Lung (tissue), 12 donors: ENCODE data around the gene ACOT7. TPM values are rescaled to one million over a fixed set of nuclear protein-coding genes. Genes with fewer than 3 reads are reported as not detected.

Source experiments
- ATAC-seq: fragments of 200-7000 bp; cut with Tn5 transposase; one replicate; pipeline ENCODE4 v1.9.1; 2020; ENCODE audit warnings: moderate number of reproducible peaks; ENCODE audit not compliant: insufficient read depth, low FRiP score
- DNase-seq, 3 donors: peaks; one replicate each; pipeline ENCODE4 v3.0.0-alpha.2; 2013 to 2017
- H3K27ac ChIP-seq, 2 donors: one replicate each; pipeline ENCODE4 v1.5.1; 2013; ENCODE audit warnings: mild to moderate bottlenecking in 2 of 2, moderate library complexity in 2 of 2, control low read depth in 1 of 2, inconsistent platforms in 1 of 2, low read depth in 1 of 2, low read length in 1 of 2
- H3K27me3 ChIP-seq, 3 donors: one replicate each; pipeline ENCODE4 v1.5.1; 2013; ENCODE audit warnings: low read length in 2 of 3; ENCODE audit not compliant: control insufficient read depth in 3 of 3, insufficient read depth in 3 of 3
- H3K36me3 ChIP-seq, 4 donors: one replicate each; pipeline ENCODE4 v1.5.1; 2013; ENCODE audit warnings: low read length in 4 of 4, mild to moderate bottlenecking in 1 of 4, moderate library complexity in 1 of 4; ENCODE audit not compliant: control insufficient read depth in 4 of 4, insufficient read depth in 4 of 4
- H3K4me1 ChIP-seq, 5 donors: one replicate each; pipeline ENCODE4 v1.5.1; 2013; ENCODE audit warnings: low read length in 5 of 5, mild to moderate bottlenecking in 2 of 5, moderate library complexity in 1 of 5; ENCODE audit not compliant: control insufficient read depth in 5 of 5, insufficient read depth in 5 of 5
- H3K4me3 ChIP-seq: one replicate; pipeline ENCODE4 v1.5.1; 2013; ENCODE audit warnings: mild to moderate bottlenecking, control low read depth, moderate library complexity
- H3K9ac ChIP-seq, 2 donors: one replicate each; pipeline ENCODE4 v1.5.1; 2013; ENCODE audit warnings: low read length in 2 of 2, control low read depth in 1 of 2; ENCODE audit not compliant: insufficient read depth in 1 of 2
- H3K9me3 ChIP-seq, 4 donors: one replicate each; pipeline ENCODE4 v1.5.1; 2013; ENCODE audit warnings: low read length in 3 of 4, mild to moderate bottlenecking in 1 of 4, moderate library complexity in 1 of 4; ENCODE audit not compliant: control insufficient read depth in 4 of 4, insufficient read depth in 3 of 4
- CTCF ChIP-seq: IDR thresholded peaks from 2 replicates; pipeline ENCODE4 v1.5.1; 2012; ENCODE audit warnings: mild to moderate bottlenecking; ENCODE audit errors: control extremely low read depth, extremely low read depth
- WGBS, 2 donors: extraction: QIAGEN DNeasy Blood & Tissue Kit; methylation state at CpG; one replicate each; pipeline ENCODE4 v1.1.7; 2013; 5-methylcytosine and 5-hydroxymethylcytosine counted together
- polyA plus RNA-seq, 2 donors: library from polyadenylated mRNA; stranded (reverse); fragments of 200-250 nt; gene quantifications; one replicate each; pipeline ENCODE4 v1.2.1, GENCODE V29; 2013
- total RNA-seq, 2 donors: library from RNA; depleted of rRNA in 1 of 2; stranded (reverse); fragments of >200 nt in 1 of 2; gene quantifications; one replicate each; pipeline ENCODE4 v1.2.1, GENCODE V29; 2014 to 2021
- donor health status: control.
- donor health status: control.
- donor health status: Bipolar disorder and iron deficiency.
- donor health status: healthy.
- donor health status: DM: yes; HTN: yes; CAD: no.

Gene ACOT7
- total and polyA plus RNA-seq, 4 donors = 8.8 to 37.4 (median 23.1) TPM

- WGBS, 2 donors = 89 to 94% methylated on average over 11 of the region's 11 CpGs
These were observed 37.9 kb downstream of the ACOT7 start for GRCh38 chr1:6355621-6356020.

GRCh38 chr1:6354659-6355317, 38.8 kb downstream of the ACOT7 start:
- TF ChIP-seq CTCF = no peak
- H3K36me3 ChIP-seq = no peaks in the 10 kb centered on the region
- H3K4me1 ChIP-seq = peaks cover 4 to 31% (median 22%) of the 10 kb centered on the region in 5 donors
- WGBS, 2 donors = 94% methylated on average over 12 of the region's 12 CpGs
- no peaks in the 10 kb centered on the region for H3K9me3 ChIP-seq
- ATAC-seq = no peak
- DNase-seq = no peak
- no peaks in the 10 kb centered on the region for H3K27me3 ChIP-seq
- H3K4me3 ChIP-seq = no peak overlapping the region
- no peak overlapping the region for H3K9ac ChIP-seq
- H3K27ac ChIP-seq = peak overlapping the region in 1 of 2 donors; percentile 66

More at GRCh38 chr1:6355621-6356020, 37.9 kb downstream of the ACOT7 start:
- Histone ChIP-seq H3K27me3 (no peaks in the 10 kb centered on the region), H3K9me3 (no peaks in the 10 kb centered on the region), H3K9ac (no peak overlapping the region), H3K4me3 (no peak overlapping the region), H3K27ac (no peak overlapping the region), H3K4me1 (peaks cover 4 to 36% (median 25%) of the 10 kb centered on the region in 5 donors), H3K36me3 (no peaks in the 10 kb centered on the region)
- TF ChIP-seq CTCF = no peak
- no peak for DNase-seq
- no peak for ATAC-seq

- peak overlapping the region in 1 of 2 donors; percentile 5 for H3K9ac ChIP-seq
- WGBS, 2 donors = 39 to 68% methylated on average over 14 of the region's 14 CpGs
- H3K27me3 ChIP-seq = no peaks in the 10 kb centered on the region
- H3K9me3 ChIP-seq = no peaks in the 10 kb centered on the region
- no peaks in the 10 kb centered on the region for H3K36me3 ChIP-seq
- ATAC-seq (peak; percentile 55), DNase-seq (peak; percentile 35 to 46 (median 37))
- H3K27ac ChIP-seq = peak overlapping the region; percentile 36 to 66
- no peak for TF ChIP-seq CTCF
- H3K4me3 ChIP-seq = no peak overlapping the region
- H3K4me1 ChIP-seq = peaks cover 0 to 24% (median 17%) of the 10 kb centered on the region in 5 donors
These were observed 39.5 kb downstream of the ACOT7 start for GRCh38 chr1:6353955-6354658.
